HepG2 (cell line): ENCODE measurements around the gene RPS6KB1. TPM values are rescaled to one million over a fixed set of nuclear protein-coding genes. Genes with fewer than 3 reads are reported as not detected.
"Not testable (repeated sequence)": the region's sequence is repeated elsewhere in the genome, so short reads cannot be mapped to it uniquely, and the experiment has no call there.

Experiments
- FOXA1 ChIP-seq, 2 experiments: fragments of 450-650 bp in 1 of 2; sonication (generic) in 1 of 2; formaldehyde crosslinking in 1 of 2; IDR thresholded peaks; 2 replicates each; pipeline versions ENCODE4 v1.4.0 to v1.6.1; 2016 to 2020; ENCODE audit warnings: missing genetic modification reagents in 1 of 2
- KDM3A ChIP-seq: IDR thresholded peaks from 2 replicates; pipeline ENCODE4 v1.6.1; 2018; ENCODE audit warnings: low read depth, missing compliant biosample characterization
- KDM6A ChIP-seq: IDR thresholded peaks from 2 replicates; pipeline ENCODE4 v1.6.1; 2016; ENCODE audit warnings: low read depth
- MED13 ChIP-seq: sonication (generic); formaldehyde crosslinking; IDR thresholded peaks from 2 replicates; pipeline ENCODE4 v1.5.0; 2020; ENCODE audit warnings: missing genetic modification reagents
- MTA1 ChIP-seq: sonication (generic); formaldehyde crosslinking; IDR thresholded peaks from 2 replicates; pipeline ENCODE4 v1.4.0; 2020; ENCODE audit warnings: missing genetic modification reagents, mild to moderate bottlenecking, borderline replicate concordance
- POGZ ChIP-seq: sonication (generic); formaldehyde crosslinking; IDR thresholded peaks from 2 replicates; pipeline ENCODE4 v1.4.0; 2020; ENCODE audit warnings: mild to moderate bottlenecking, missing genetic modification reagents
- RFX3 ChIP-seq: IDR thresholded peaks from 2 replicates; pipeline ENCODE4 v1.6.1; 2016; ENCODE audit warnings: missing biosample characterization, missing genetic modification reagents
- RFXAP ChIP-seq: sonication (generic); formaldehyde crosslinking; IDR thresholded peaks from 2 replicates; pipeline ENCODE4 v1.4.0; 2020; ENCODE audit warnings: missing genetic modification reagents, borderline replicate concordance
- RXRB ChIP-seq: IDR thresholded peaks from 2 replicates; pipeline ENCODE4 v1.6.1; 2016; ENCODE audit warnings: borderline replicate concordance, missing genetic modification reagents, missing compliant biosample characterization
- SNAI1 ChIP-seq: sonication (generic); formaldehyde crosslinking; IDR thresholded peaks from 2 replicates; pipeline ENCODE4 v1.5.0; 2020; ENCODE audit warnings: mild to moderate bottlenecking, missing genetic modification reagents, borderline replicate concordance
- SOX13 ChIP-seq, 3 experiments: fragments of 450-650 bp in 1 of 3; sonication (generic) in 1 of 3; formaldehyde crosslinking in 1 of 3; IDR thresholded peaks in 2 of 3; conservative IDR thresholded peaks in 1 of 3; 2 replicates each; pipeline versions ENCODE4 v1.5.0 to v1.6.1; 2016 to 2020; ENCODE audit warnings: antibody characterized with exemption in 1 of 3, mild to moderate bottlenecking in 1 of 3, missing compliant biosample characterization in 1 of 3, missing genetic modification reagents in 1 of 3, moderate library complexity in 1 of 3
- TEAD3 ChIP-seq: optimal IDR thresholded peaks from 2 replicates; pipeline ENCODE3; 2016; ENCODE audit warnings: borderline replicate concordance
- U2AF1 ChIP-seq: fragments of 200-400 bp; formaldehyde crosslinking; optimal IDR thresholded peaks from 2 replicates; pipeline ENCODE3; 2017; ENCODE audit warnings: mild to moderate bottlenecking, low read depth, low read length
- ZNF12 ChIP-seq: sonication (generic); formaldehyde crosslinking; IDR thresholded peaks from 2 replicates; pipeline ENCODE4 v1.5.0; 2020; ENCODE audit warnings: missing genetic modification reagents
- ZNF263 ChIP-seq: sonication (generic); formaldehyde crosslinking; IDR thresholded peaks from 2 replicates; pipeline ENCODE4 v1.4.0; 2020; ENCODE audit warnings: missing genetic modification reagents
- ZNF777 ChIP-seq: sonication (generic); formaldehyde crosslinking; IDR thresholded peaks from 2 replicates; pipeline ENCODE4 v1.4.0; 2020; ENCODE audit warnings: missing genetic modification reagents
- polyA plus RNA-seq, 8 experiments: library from polyadenylated mRNA; depleted of rRNA in 3 of 8; stranded (reverse) in 7 of 8; unstranded in 1 of 8; fragments of >200 nt; fragmentation: Illumina TruSeq in 4 of 8; extraction: Trizol in 4 of 8; gene quantifications; 2 replicates each; pipeline versions ENCODE4 v1.2.1 to v1.2.3, GENCODE V29; 2011 to 2016; ENCODE audit warnings: low read depth in 4 of 8, missing spikeins in 1 of 8, mixed read lengths in 1 of 8; ENCODE audit not compliant: insufficient read depth in 1 of 8
- total RNA-seq, 5 experiments: library from RNA; depleted of rRNA; stranded (reverse); fragments of >200 nt; fragmentation: Illumina TruSeq; extraction: Trizol; gene quantifications; 2 replicates each; pipeline ENCODE4 v1.2.3, GENCODE V29; 2016; ENCODE audit warnings: low read depth in 1 of 5
- TF ChIP-seq, protein P1 (sequence below): sonication (generic); formaldehyde crosslinking; IDR thresholded peaks from 2 replicates; pipeline ENCODE4 v1.4.0; 2020; ENCODE audit warnings: mild to moderate bottlenecking, missing genetic modification reagents
- TF ChIP-seq, protein P2 (sequence below): IDR thresholded peaks from 2 replicates; pipeline ENCODE4 v1.6.1; 2016
- TF ChIP-seq, protein P3 (sequence below): sonication (generic); formaldehyde crosslinking; IDR thresholded peaks from 2 replicates; pipeline ENCODE4 v1.4.0; 2020; ENCODE audit warnings: missing genetic modification reagents
- TF ChIP-seq, protein P4 (sequence below): IDR thresholded peaks from 2 replicates; pipeline ENCODE4 v1.6.1; 2018; ENCODE audit warnings: missing genetic modification reagents

RPS6KB1 gene
- total and polyA plus RNA-seq, 2 of the 13 experiments (the other 11 are each of a cell fraction or from before 2014, with no cell fraction given): 16.5 to 42.2 TPM

DNA sequence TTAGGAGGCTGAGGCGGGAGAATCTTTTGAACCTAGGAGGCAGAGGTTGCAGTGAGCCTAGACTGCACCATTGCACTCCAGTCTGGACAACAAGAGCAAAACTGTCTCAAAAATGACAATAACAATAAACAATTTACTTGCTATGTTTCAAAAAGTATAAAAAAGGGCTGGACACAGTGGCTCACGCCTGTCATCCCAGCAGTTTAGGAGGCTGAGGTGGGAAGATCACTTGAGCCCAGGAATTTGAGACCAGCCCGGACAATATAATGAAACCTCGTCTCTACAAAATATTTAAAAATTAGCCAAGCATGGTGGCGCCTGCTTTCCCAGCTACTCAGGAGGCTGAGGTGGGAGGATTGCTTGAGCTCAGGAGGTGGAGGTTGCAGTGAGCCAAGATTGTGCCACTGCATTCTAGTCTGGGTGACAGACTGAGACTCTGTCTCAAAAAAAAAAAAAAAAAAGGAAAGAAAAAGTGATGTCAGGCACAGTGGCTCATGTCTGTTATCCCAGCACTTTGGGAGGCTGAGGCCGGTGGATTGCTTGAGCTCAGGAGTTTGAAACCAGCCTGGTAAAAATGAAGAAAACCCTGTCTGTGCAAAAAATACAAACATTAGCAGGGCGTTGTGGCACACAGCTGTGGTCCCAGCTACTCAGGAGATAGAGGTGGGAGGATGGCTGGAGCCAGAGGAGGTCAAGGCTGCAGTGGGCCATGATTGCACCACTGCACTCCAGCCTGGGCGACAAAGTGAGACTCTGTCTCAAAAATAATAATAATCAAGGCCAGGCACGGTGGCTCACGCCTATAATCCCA lies 38.8 kb upstream of the RPS6KB1 start (continued):
- peak; percentile 56; the same call in 1 of the 2 replicates for TF ChIP-seq SOX13 (IDR thresholded peaks at IDR 0.05)
- peak in 1 of 2 experiments; percentile 85; a peak in 2 of 4 replicates for TF ChIP-seq SOX13 (CRISPR knock-in tag; conservative IDR thresholded peaks at IDR 0.05 in 1 of 2, IDR thresholded peaks at IDR 0.05 in 1 of 2)
- TF ChIP-seq MED13 (CRISPR knock-in tag): peak; percentile 52; the same call in 1 of the 2 replicates
- TF ChIP-seq RXRB (CRISPR knock-in tag): peak; percentile 99
- TF ChIP-seq, protein P1, sequence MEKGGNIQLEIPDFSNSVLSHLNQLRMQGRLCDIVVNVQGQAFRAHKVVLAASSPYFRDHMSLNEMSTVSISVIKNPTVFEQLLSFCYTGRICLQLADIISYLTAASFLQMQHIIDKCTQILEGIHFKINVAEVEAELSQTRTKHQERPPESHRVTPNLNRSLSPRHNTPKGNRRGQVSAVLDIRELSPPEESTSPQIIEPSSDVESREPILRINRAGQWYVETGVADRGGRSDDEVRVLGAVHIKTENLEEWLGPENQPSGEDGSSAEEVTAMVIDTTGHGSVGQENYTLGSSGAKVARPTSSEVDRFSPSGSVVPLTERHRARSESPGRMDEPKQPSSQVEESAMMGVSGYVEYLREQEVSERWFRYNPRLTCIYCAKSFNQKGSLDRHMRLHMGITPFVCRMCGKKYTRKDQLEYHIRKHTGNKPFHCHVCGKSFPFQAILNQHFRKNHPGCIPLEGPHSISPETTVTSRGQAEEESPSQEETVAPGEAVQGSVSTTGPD (CRISPR knock-in tag): peak; percentile 38; the same call in 1 of the 2 replicates
- 0 out of 2 replicates have a peak, but pooled peaks have one; percentile 3 for TF ChIP-seq ZNF777 (CRISPR knock-in tag)
- 0 out of 2 replicates have a peak, but pooled peaks have one; percentile 40 for TF ChIP-seq SNAI1 (CRISPR knock-in tag)
- TF ChIP-seq RFXAP (CRISPR knock-in tag): 0 out of 2 replicates have a peak, but pooled peaks have one; percentile 31
- TF ChIP-seq, protein P2, sequence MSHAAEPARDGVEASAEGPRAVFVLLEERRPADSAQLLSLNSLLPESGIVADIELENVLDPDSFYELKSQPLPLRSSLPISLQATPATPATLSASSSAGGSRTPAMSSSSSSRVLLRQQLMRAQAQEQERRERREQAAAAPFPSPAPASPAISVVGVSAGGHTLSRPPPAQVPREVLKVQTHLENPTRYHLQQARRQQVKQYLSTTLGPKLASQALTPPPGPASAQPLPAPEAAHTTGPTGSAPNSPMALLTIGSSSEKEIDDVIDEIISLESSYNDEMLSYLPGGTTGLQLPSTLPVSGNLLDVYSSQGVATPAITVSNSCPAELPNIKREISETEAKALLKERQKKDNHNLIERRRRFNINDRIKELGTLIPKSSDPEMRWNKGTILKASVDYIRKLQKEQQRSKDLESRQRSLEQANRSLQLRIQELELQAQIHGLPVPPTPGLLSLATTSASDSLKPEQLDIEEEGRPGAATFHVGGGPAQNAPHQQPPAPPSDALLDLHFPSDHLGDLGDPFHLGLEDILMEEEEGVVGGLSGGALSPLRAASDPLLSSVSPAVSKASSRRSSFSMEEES (CRISPR knock-in tag): peak; percentile 50; the same call in 1 of the 2 replicates
- 0 out of 2 replicates have a peak, but pooled peaks have one; percentile 11 for TF ChIP-seq RFX3 (CRISPR knock-in tag)
- peak; percentile 84 for TF ChIP-seq ZNF263
- TF ChIP-seq, protein P3, sequence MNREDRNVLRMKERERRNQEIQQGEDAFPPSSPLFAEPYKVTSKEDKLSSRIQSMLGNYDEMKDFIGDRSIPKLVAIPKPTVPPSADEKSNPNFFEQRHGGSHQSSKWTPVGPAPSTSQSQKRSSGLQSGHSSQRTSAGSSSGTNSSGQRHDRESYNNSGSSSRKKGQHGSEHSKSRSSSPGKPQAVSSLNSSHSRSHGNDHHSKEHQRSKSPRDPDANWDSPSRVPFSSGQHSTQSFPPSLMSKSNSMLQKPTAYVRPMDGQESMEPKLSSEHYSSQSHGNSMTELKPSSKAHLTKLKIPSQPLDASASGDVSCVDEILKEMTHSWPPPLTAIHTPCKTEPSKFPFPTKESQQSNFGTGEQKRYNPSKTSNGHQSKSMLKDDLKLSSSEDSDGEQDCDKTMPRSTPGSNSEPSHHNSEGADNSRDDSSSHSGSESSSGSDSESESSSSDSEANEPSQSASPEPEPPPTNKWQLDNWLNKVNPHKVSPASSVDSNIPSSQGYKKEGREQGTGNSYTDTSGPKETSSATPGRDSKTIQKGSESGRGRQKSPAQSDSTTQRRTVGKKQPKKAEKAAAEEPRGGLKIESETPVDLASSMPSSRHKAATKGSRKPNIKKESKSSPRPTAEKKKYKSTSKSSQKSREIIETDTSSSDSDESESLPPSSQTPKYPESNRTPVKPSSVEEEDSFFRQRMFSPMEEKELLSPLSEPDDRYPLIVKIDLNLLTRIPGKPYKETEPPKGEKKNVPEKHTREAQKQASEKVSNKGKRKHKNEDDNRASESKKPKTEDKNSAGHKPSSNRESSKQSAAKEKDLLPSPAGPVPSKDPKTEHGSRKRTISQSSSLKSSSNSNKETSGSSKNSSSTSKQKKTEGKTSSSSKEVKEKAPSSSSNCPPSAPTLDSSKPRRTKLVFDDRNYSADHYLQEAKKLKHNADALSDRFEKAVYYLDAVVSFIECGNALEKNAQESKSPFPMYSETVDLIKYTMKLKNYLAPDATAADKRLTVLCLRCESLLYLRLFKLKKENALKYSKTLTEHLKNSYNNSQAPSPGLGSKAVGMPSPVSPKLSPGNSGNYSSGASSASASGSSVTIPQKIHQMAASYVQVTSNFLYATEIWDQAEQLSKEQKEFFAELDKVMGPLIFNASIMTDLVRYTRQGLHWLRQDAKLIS (CRISPR knock-in tag): peak; percentile 43; the same call in 1 of the 2 replicates
- TF ChIP-seq MTA1: 0 out of 2 replicates have a peak, but pooled peaks have one; percentile 18
- peak; percentile 81 for TF ChIP-seq TEAD3 (CRISPR knock-in tag)
- TF ChIP-seq ZNF12: 0 out of 2 replicates have a peak, but pooled peaks have one; percentile 21
- peak; percentile 60 for TF ChIP-seq POGZ (CRISPR knock-in tag)
- 0 out of 2 replicates have a peak, but pooled peaks have one; percentile 14 for TF ChIP-seq KDM6A (CRISPR knock-in tag)
- TF ChIP-seq U2AF1: peak; percentile 8
- TF ChIP-seq FOXA1 (IDR thresholded peaks at IDR 0.05): not testable (repeated sequence)
- TF ChIP-seq FOXA1 (CRISPR knock-in tag; IDR thresholded peaks at IDR 0.05): peak; percentile 47; the same call in 1 of the 2 replicates
- TF ChIP-seq, protein P4, sequence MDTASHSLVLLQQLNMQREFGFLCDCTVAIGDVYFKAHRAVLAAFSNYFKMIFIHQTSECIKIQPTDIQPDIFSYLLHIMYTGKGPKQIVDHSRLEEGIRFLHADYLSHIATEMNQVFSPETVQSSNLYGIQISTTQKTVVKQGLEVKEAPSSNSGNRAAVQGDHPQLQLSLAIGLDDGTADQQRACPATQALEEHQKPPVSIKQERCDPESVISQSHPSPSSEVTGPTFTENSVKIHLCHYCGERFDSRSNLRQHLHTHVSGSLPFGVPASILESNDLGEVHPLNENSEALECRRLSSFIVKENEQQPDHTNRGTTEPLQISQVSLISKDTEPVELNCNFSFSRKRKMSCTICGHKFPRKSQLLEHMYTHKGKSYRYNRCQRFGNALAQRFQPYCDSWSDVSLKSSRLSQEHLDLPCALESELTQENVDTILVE (CRISPR knock-in tag): peak; percentile 48; the same call in 1 of the 2 replicates
- peak; percentile 17; the same call in 1 of the 2 replicates for TF ChIP-seq KDM3A (CRISPR knock-in tag)
